B cell (primary cell): ENCODE measurements around the gene PLEKHJ1. TPM values are rescaled to one million over a fixed set of nuclear protein-coding genes. Genes with fewer than 3 reads are reported as not detected.

Experiments
- ATAC-seq: fragments of 200-7000 bp; cut with Tn5 transposase; one replicate; pipeline ENCODE4 v1.10.0; 2021; ENCODE audit warnings: low read depth, mild to moderate bottlenecking, moderate number of reproducible peaks, moderate library complexity
- CTCF ChIA-PET: fragments of 350-600 bp; sonication (Branson Sonifier 250); formaldehyde crosslinking; loops from one replicate; lab custom pipeline; 2021; ENCODE audit warnings: antibody characterized with exemption, inconsistent platforms; lab: Charles Lee
- POLR2A ChIA-PET: fragments of 350-600 bp; sonication (Branson Sonifier 250); formaldehyde crosslinking; loops from one replicate; lab custom pipeline; 2021; ENCODE audit warnings: antibody characterized with exemption; lab: Charles Lee
- DNase-seq: peaks from one replicate; pipeline ENCODE4 v3.0.0; 2013
- H2AFZ ChIP-seq: 2 replicates; pipeline ENCODE4 v1.6.1; 2012; ENCODE audit warnings: mild to moderate bottlenecking, low read depth, low read length; ENCODE audit not compliant: insufficient read depth, poor library complexity, severe bottlenecking
- H3K27ac ChIP-seq, 2 donors: 1 replicate in 1 of 2; 2 replicates in 1 of 2; pipeline ENCODE4 v1.5.1; 2012 to 2013; ENCODE audit warnings: low read length in 2 of 2, mild to moderate bottlenecking in 2 of 2, moderate library complexity in 1 of 2
- H3K27me3 ChIP-seq, 4 experiments: fragments of 200-600 bp in 1 of 4; sonication (generic) in 1 of 4; replicated peaks in 1 of 4; 1 replicate in 2 of 4; 2 replicates in 2 of 4; pipeline versions ENCODE4 v1.6.1 to v1.7.0; 2013 to 2016; ENCODE audit warnings: low read length in 3 of 4, mild to moderate bottlenecking in 2 of 4, mixed read lengths in 1 of 4, moderate library complexity in 1 of 4; ENCODE audit not compliant: insufficient read depth in 4 of 4, control insufficient read depth in 3 of 4; ENCODE audit errors: control extremely low read depth in 1 of 4
- H3K36me3 ChIP-seq, 2 experiments: replicated peaks in 1 of 2; 1 replicate in 1 of 2; 2 replicates in 1 of 2; pipeline versions ENCODE4 v1.6.1 to v1.7.1; 2013; ENCODE audit warnings: low read length in 1 of 2; ENCODE audit not compliant: insufficient read depth in 2 of 2, control insufficient read depth in 1 of 2; ENCODE audit errors: control extremely low read depth in 1 of 2, extremely low read depth in 1 of 2
- H3K4me1 ChIP-seq, 2 donors: fragments of 200-600 bp in 1 of 2; sonication (generic) in 1 of 2; 1 replicate in 1 of 2; 2 replicates in 1 of 2; pipeline versions ENCODE4 v1.5.1 to v1.6.1; 2013 to 2017; ENCODE audit warnings: low read length in 2 of 2; ENCODE audit not compliant: control insufficient read depth in 2 of 2, insufficient read depth in 2 of 2
- H3K4me2 ChIP-seq: replicated peaks from 2 replicates; pipeline ENCODE3; 2012; ENCODE audit warnings: mild to moderate bottlenecking, low read depth, low read length; ENCODE audit not compliant: poor library complexity, severe bottlenecking
- H3K4me3 ChIP-seq, 5 experiments: fragments of 200-600 bp in 1 of 5; sonication (generic) in 1 of 5; 1 replicate in 3 of 5; 2 replicates in 2 of 5; pipeline versions ENCODE4 v1.5.1 to v1.7.0; 2011 to 2016; ENCODE audit warnings: low read length in 4 of 5, mild to moderate bottlenecking in 4 of 5, low read depth in 2 of 5, control low read depth in 1 of 5, moderate library complexity in 1 of 5; ENCODE audit not compliant: insufficient read depth in 1 of 5; ENCODE audit errors: control extremely low read depth in 1 of 5, extremely low read depth in 1 of 5
- H3K79me2 ChIP-seq: fragments of 200-600 bp; sonication (generic); one replicate; pipeline ENCODE4 v1.6.0; 2016; ENCODE audit warnings: low read length; ENCODE audit not compliant: control insufficient read depth, insufficient read depth
- H3K9ac ChIP-seq: fragments of 200-600 bp; sonication (generic); 2 replicates; pipeline ENCODE4 v1.6.1; 2017; ENCODE audit warnings: mild to moderate bottlenecking, low read length, moderate library complexity
- H3K9me3 ChIP-seq, 3 donors: one replicate each; pipeline versions ENCODE4 v1.6.1 to v1.7.1; 2013; ENCODE audit warnings: low read length in 2 of 3; ENCODE audit not compliant: control insufficient read depth in 2 of 3, insufficient read depth in 1 of 3; ENCODE audit errors: control extremely low read depth in 1 of 3
- H4K20me1 ChIP-seq: 2 replicates; pipeline ENCODE4 v1.6.0; 2012; ENCODE audit warnings: mild to moderate bottlenecking, low read length; ENCODE audit not compliant: insufficient read depth, control insufficient read depth, poor library complexity, severe bottlenecking
- H3K27ac Mint-ChIP-seq: one replicate; pipeline ENCODE4 v1.8.0; 2021; ENCODE audit warnings: mixed read lengths
- H3K27me3 Mint-ChIP-seq: one replicate; pipeline ENCODE4 v1.8.0; 2021; ENCODE audit warnings: mixed read lengths
- H3K4me1 Mint-ChIP-seq: one replicate; pipeline ENCODE4 v1.8.0; 2021; ENCODE audit warnings: mixed read lengths
- H3K4me3 Mint-ChIP-seq: one replicate; pipeline ENCODE4 v1.8.0; 2021; ENCODE audit warnings: mixed read lengths
- H3K9me3 Mint-ChIP-seq: one replicate; pipeline ENCODE4 v1.8.0; 2022; ENCODE audit warnings: mixed read lengths; ENCODE audit not compliant: insufficient read depth
- CTCF ChIP-seq: fragments of 200-600 bp; IDR thresholded peaks from one replicate; pipeline ENCODE4 v1.8.0; 2022; ENCODE audit warnings: antibody characterized with exemption, mild to moderate bottlenecking
- EZH2 ChIP-seq: IDR thresholded peaks from 2 replicates; pipeline ENCODE4 v1.6.1; 2012; ENCODE audit warnings: borderline replicate concordance, low read depth, mild to moderate bottlenecking, moderate library complexity, low read length; ENCODE audit not compliant: insufficient read depth, poor library complexity, severe bottlenecking
- WGBS: methylation state at CpG from one replicate; pipeline ENCODE4 v1.1.5; 2013; ENCODE audit warnings: missing lambda C conversion rate; ENCODE audit not compliant: insufficient coverage; 5-methylcytosine and 5-hydroxymethylcytosine counted together
- intact Hi-C: fragments of 100-400 bp; cut with micrococcal nuclease; formaldehyde crosslinking; loops from one replicate; pipeline ENCODE4 v1.10.0; 2022
- polyA plus RNA-seq: library from polyadenylated mRNA; depleted of rRNA; stranded (reverse); fragments of >200 nt; gene quantifications from 2 replicates; pipeline ENCODE4 v1.2.3, GENCODE V29; 2012
- total RNA-seq, 2 donors: library from RNA; stranded (reverse); fragments of 120-200 nt in 1 of 2; gene quantifications; 1 replicate in 1 of 2; 2 replicates in 1 of 2; pipeline versions ENCODE4 v1.2.3 to v1.2.4, GENCODE V29; 2013 to 2022

PLEKHJ1 gene
- total and polyA plus RNA-seq, 2 donors (not counting 1 experiment from before 2014, with no cell fraction given), result 86.7 to 117 TPM

- peak; percentile 64 for DNase-seq
- POLR2A ChIA-PET, result interaction anchor here (0.6 to 8.8 kb wide), 6 partner anchors 9 to 24 kb away, joined by 3 to 134 read pairs (median 4); partner anchors contain the start of gene PLEKHJ1
- H3K4me1 ChIP-seq, result peaks cover 40 to 49% of the 10 kb centered on the region in 2 donors
- no peak overlapping the region for H3K27ac ChIP-seq
- peaks cover 31% of the 10 kb centered on the region for H3K4me1 Mint-ChIP-seq
- peak overlapping the region; percentile 72 for H3K9ac ChIP-seq
- peak overlapping the region; percentile 100 for H3K4me2 ChIP-seq
- H3K4me3 ChIP-seq, result peak overlapping the region in 4 of 5 experiments; percentile 44 to 70 (median 58)
- WGBS, result 9% methylated on average over 125 of the region's 125 CpGs
- CTCF ChIA-PET, result interaction anchor here (0.9 to 6.3 kb wide), 6 partner anchors 11 to 95 kb away, joined by 3 to 63 read pairs (median 11); no protein-coding TSS in a partner anchor
- no peaks in the 10 kb centered on the region for H3K9me3 Mint-ChIP-seq
- H3K4me3 Mint-ChIP-seq, result peak overlapping the region; percentile 88
- H4K20me1 ChIP-seq, result peaks cover 51% of the 10 kb centered on the region
- peaks cover 0 to 15% (median 0%) of the 10 kb centered on the region in 3 donors for H3K9me3 ChIP-seq
- H2AFZ ChIP-seq, result peak overlapping the region; percentile 86
- no peak for TF ChIP-seq EZH2
- TF ChIP-seq CTCF, result no peak
- peak overlapping the region; percentile 26 for H3K27ac Mint-ChIP-seq
- H3K79me2 ChIP-seq, result peaks cover 8% of the 10 kb centered on the region
- H3K27me3 Mint-ChIP-seq, result no peaks in the 10 kb centered on the region
- H3K27me3 ChIP-seq, result peaks cover 0 to 38% (median 14%) of the 10 kb centered on the region in 4 experiments
- H3K36me3 ChIP-seq, result peaks cover 0 to 22% of the 10 kb centered on the region in 2 experiments
- intact Hi-C loops, result loop anchor here (2.0 to 5.0 kb wide), 2 partner anchors 15 to 36 kb away; partner anchors contain the start of genes PLEKHJ1 and SF3A2
- ATAC-seq, result peak; percentile 4
These were observed 15.3 kb upstream of the PLEKHJ1 start for GRCh38 chr19:2251106-2252054.
